ENCODE results near the gene LYZL4. TPM values are rescaled to one million over a fixed set of nuclear protein-coding genes. Genes with fewer than 3 reads are reported as not detected.

LYZL4 gene
- total and polyA plus RNA-seq, 2 of the 4 experiments (the other 2 are of a cell fraction) = not detected

DNA sequence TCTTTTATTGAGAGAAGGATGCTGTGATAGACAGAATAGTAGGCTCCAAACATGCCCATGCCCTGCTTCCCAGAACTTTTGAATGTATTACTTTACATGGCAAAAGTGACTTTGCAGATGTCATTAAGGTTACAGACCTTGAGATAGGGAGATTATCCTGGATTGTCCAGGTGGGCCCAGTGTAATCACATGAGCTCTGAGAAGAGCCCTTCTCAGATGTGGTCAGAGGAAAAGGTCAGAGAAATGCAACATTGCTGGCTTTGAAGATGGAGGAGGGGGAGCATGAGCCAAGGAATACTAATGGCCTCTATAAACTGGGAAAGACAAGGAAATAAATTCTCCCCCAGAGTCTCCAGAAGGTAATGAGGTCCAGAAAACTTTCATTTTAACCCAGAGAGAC, 45.8 kb upstream of the LYZL4 start:
- Histone ChIP-seq H2BK20ac (ENCODE audit: low read depth, low read length) (no peak overlapping the region), H2BK120ac (ENCODE audit: low read depth, low read length) (no peak overlapping the region), H4K5ac (ENCODE audit: low read depth, low read length) (no peak overlapping the region), H2AK9ac (replicated peaks; ENCODE audit: low read depth, low read length, poor library complexity) (no peak overlapping the region), H4K20me1 (ENCODE audit: insufficient read depth, low read length) (no peaks in the 10 kb centered on the region), H3K9me1 (ENCODE audit: insufficient read depth, low read length) (no peaks in the 10 kb centered on the region), H3K9ac (ENCODE audit: low read depth, low read length) (no peak overlapping the region), H3K4me2 (ENCODE audit: low read depth, low read length) (no peak overlapping the region), H2BK5ac (ENCODE audit: low read depth, low read length, poor library complexity, severe bottlenecking) (no peak overlapping the region), H3K36me3 (ENCODE audit: control insufficient read depth, insufficient read depth, low read length) (no peaks in the 10 kb centered on the region), H3K27ac (ENCODE audit: insufficient read depth, low read length) (no peak overlapping the region), H3K27me3 (ENCODE audit: control insufficient read depth, insufficient read depth, low read length) (no peaks in the 10 kb centered on the region), H3K4ac (ENCODE audit: low read depth, low read length) (no peak overlapping the region), H3K4me1 (ENCODE audit: control insufficient read depth, insufficient read depth, low read length) (no peaks in the 10 kb centered on the region), H2AK5ac (ENCODE audit: low read depth, low read length) (no peak overlapping the region), H3K4me3 (ENCODE audit: insufficient read depth, low read depth, low read length) (no peak overlapping the region), H3K9me3 (ENCODE audit: control insufficient read depth, insufficient read depth, low read length) (no peaks in the 10 kb centered on the region), H3K14ac (replicated peaks; ENCODE audit: low read depth, low read length) (no peak overlapping the region), H3K23ac (ENCODE audit: low read depth, low read length) (no peak overlapping the region), H3K79me1 (ENCODE audit: low read depth in 1 of 2, low read length in 2 of 2) (no peaks in the 10 kb centered on the region), H4K8ac (ENCODE audit: low read depth in 2 of 2, low read length in 2 of 2) (no peak overlapping the region), H3K56ac (ENCODE audit: extremely low read depth, insufficient read depth, low read length) (no peak overlapping the region), H2AFZ (replicated peaks; ENCODE audit: low read length, poor library complexity) (no peak overlapping the region), H4K91ac (ENCODE audit: insufficient read depth, low read depth, low read length) (no peak overlapping the region), H2BK15ac (ENCODE audit: low read depth, low read length) (no peak overlapping the region), H3K18ac (ENCODE audit: low read depth, low read length) (no peak overlapping the region)
- ATAC-seq (ENCODE audit: low read depth) = no peak
- no peak for DNase-seq
- in situ Hi-C loops (cut with MboI; ENCODE audit: low sequenced_read_pairs) = no loop called here
- no TSS peak for BruUV-seq (replicated peaks)
- dilution Hi-C loops (cut with HindIII; ENCODE audit: low sequenced_read_pairs, unreplicated experiment) = no loop called here
- TF ChIP-seq MAZ (IDR thresholded peaks at IDR 0.05; ENCODE audit: borderline replicate concordance, low read depth, low read length) = no peak
- TF ChIP-seq POLR2A (IDR thresholded peaks at IDR 0.05; ENCODE audit: low read depth, low read length) = no peak
- TF ChIP-seq NFE2L2 (IDR thresholded peaks at IDR 0.05; ENCODE audit: low read depth, low read length) = no peak
- no peak for TF ChIP-seq MXI1 (IDR thresholded peaks at IDR 0.05; ENCODE audit: borderline replicate concordance, low read depth, low read length)
- no peak for TF ChIP-seq CHD1 (IDR thresholded peaks at IDR 0.05; ENCODE audit: low read depth, low read length)
- TF ChIP-seq FOS (IDR thresholded peaks at IDR 0.05; ENCODE audit: low read depth, low read length) = no peak
- no peak for TF ChIP-seq CEBPB (IDR thresholded peaks at IDR 0.05; ENCODE audit: low read depth, low read length)
- TF ChIP-seq MAFK (IDR thresholded peaks at IDR 0.05; ENCODE audit: low read depth, low read length) = no peak
- TF ChIP-seq USF2 (IDR thresholded peaks at IDR 0.05; ENCODE audit: low read depth, low read length) = no peak
- ChIA-PET CTCF (no interaction called here), POLR2A (ENCODE audit: unreplicated experiment) (no interaction called here)
- intact Hi-C loops (cut with micrococcal nuclease) = no loop called here

Data from IMR-90 (cell line).